HL-60 (cell line): ENCODE results near the gene ACP7.

Experiments
- CTCF ChIP-seq: IDR thresholded peaks from one replicate; pipeline ENCODE4 v1.5.1; 2011; ENCODE audit warnings: low read length, control low read depth, inconsistent platforms; ENCODE audit not compliant: insufficient read depth
- TF ChIP-seq, protein P1 (sequence below): IDR thresholded peaks from 2 replicates; pipeline ENCODE4 v1.6.1; 2012; ENCODE audit warnings: low read depth; ENCODE audit not compliant: insufficient replicate concordance

GRCh38 chr19:39112338-39112890 lies 28.2 kb downstream of the ACP7 start:
- TF ChIP-seq CTCF: no peak
- TF ChIP-seq, protein P1, sequence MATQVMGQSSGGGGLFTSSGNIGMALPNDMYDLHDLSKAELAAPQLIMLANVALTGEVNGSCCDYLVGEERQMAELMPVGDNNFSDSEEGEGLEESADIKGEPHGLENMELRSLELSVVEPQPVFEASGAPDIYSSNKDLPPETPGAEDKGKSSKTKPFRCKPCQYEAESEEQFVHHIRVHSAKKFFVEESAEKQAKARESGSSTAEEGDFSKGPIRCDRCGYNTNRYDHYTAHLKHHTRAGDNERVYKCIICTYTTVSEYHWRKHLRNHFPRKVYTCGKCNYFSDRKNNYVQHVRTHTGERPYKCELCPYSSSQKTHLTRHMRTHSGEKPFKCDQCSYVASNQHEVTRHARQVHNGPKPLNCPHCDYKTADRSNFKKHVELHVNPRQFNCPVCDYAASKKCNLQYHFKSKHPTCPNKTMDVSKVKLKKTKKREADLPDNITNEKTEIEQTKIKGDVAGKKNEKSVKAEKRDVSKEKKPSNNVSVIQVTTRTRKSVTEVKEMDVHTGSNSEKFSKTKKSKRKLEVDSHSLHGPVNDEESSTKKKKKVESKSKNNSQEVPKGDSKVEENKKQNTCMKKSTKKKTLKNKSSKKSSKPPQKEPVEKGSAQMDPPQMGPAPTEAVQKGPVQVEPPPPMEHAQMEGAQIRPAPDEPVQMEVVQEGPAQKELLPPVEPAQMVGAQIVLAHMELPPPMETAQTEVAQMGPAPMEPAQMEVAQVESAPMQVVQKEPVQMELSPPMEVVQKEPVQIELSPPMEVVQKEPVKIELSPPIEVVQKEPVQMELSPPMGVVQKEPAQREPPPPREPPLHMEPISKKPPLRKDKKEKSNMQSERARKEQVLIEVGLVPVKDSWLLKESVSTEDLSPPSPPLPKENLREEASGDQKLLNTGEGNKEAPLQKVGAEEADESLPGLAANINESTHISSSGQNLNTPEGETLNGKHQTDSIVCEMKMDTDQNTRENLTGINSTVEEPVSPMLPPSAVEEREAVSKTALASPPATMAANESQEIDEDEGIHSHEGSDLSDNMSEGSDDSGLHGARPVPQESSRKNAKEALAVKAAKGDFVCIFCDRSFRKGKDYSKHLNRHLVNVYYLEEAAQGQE: no peak
